ENCODE data around the gene PIWIL4. TPM values are rescaled to one million over a fixed set of nuclear protein-coding genes. Genes with fewer than 3 reads are reported as not detected.

PIWIL4 gene
- total RNA-seq, 1 experiment from 2014 or later = not detected

DNA sequence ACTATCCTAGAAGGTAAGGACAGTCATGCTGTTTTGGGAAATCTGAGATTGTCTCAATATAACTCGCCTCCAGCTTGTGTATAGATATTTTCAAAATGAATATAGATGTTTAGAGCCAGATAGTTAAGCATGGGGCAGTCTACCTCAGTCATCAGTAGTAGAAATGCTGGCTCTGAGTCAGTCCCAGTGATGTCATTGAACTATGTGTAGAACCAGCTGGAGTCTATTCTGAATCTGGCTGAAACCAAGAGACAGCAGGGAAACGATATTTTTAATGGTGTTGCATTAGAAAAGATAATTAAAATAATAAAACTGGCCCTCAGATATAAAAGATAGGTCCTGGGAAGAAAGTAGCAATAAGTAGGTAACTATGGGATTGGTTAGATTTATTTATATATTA, 25.9 kb downstream of the PIWIL4 start:
- no peak overlapping the region for H3K9ac ChIP-seq (ENCODE audit: extremely low read depth, insufficient read length, low read length)
- no peak for DNase-seq
- H2BK120ac ChIP-seq (ENCODE audit: low read depth, low read length, poor library complexity, severe bottlenecking) = no peak overlapping the region
- no peak overlapping the region for H2AK5ac ChIP-seq (ENCODE audit: insufficient read length, low read length)
- no peaks in the 10 kb centered on the region for H3K4me1 ChIP-seq (ENCODE audit: insufficient read depth, low read length)
- no peak overlapping the region for H3K4me2 ChIP-seq (ENCODE audit: insufficient read depth, insufficient read length, low read length)
- no peaks in the 10 kb centered on the region for H3K23me2 ChIP-seq (ENCODE audit: insufficient read length, low read depth, low read length, poor library complexity, severe bottlenecking)
- H3K23ac ChIP-seq (ENCODE audit: insufficient read length, low read depth, low read length) = no peak overlapping the region
- H3K79me2 ChIP-seq (ENCODE audit: insufficient read depth, low read length) = no peaks in the 10 kb centered on the region
- no peak overlapping the region for H3K56ac ChIP-seq (ENCODE audit: insufficient read length, low read depth, low read length)
- H4K91ac ChIP-seq (ENCODE audit: insufficient read length, low read depth, low read length) = no peak overlapping the region
- no peaks in the 10 kb centered on the region for H3K27me3 ChIP-seq (ENCODE audit: insufficient read depth, low read length)
- no peaks in the 10 kb centered on the region for H4K20me1 ChIP-seq (ENCODE audit: control insufficient read depth, insufficient read depth, insufficient read length)
- no peaks in the 10 kb centered on the region for H3K79me1 ChIP-seq (ENCODE audit: insufficient read depth, low read depth, low read length, poor library complexity, severe bottlenecking)
- no peak overlapping the region for H3K27ac ChIP-seq (ENCODE audit: insufficient read length, low read depth, low read length)
- TF ChIP-seq, protein P1, sequence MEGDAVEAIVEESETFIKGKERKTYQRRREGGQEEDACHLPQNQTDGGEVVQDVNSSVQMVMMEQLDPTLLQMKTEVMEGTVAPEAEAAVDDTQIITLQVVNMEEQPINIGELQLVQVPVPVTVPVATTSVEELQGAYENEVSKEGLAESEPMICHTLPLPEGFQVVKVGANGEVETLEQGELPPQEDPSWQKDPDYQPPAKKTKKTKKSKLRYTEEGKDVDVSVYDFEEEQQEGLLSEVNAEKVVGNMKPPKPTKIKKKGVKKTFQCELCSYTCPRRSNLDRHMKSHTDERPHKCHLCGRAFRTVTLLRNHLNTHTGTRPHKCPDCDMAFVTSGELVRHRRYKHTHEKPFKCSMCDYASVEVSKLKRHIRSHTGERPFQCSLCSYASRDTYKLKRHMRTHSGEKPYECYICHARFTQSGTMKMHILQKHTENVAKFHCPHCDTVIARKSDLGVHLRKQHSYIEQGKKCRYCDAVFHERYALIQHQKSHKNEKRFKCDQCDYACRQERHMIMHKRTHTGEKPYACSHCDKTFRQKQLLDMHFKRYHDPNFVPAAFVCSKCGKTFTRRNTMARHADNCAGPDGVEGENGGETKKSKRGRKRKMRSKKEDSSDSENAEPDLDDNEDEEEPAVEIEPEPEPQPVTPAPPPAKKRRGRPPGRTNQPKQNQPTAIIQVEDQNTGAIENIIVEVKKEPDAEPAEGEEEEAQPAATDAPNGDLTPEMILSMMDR (conservative IDR thresholded peaks at IDR 0.05) = no peak
- H4K5ac ChIP-seq (ENCODE audit: insufficient read length, low read depth, low read length) = no peak overlapping the region
- no peak overlapping the region for H2AFZ ChIP-seq (ENCODE audit: low read length)
- H3K14ac ChIP-seq (ENCODE audit: insufficient read depth, low read length) = no peak overlapping the region
- H3K36me3 Mint-ChIP-seq (ENCODE audit: insufficient read depth in 1 of 3, low read depth in 3 of 3) = no peaks in the 10 kb centered on the region
- no peaks in the 10 kb centered on the region for H3K9me3 Mint-ChIP-seq
- no peak overlapping the region for H3K4ac ChIP-seq (ENCODE audit: low read depth, low read length)
- H3K27ac Mint-ChIP-seq = no peak overlapping the region
- peaks cover 14% of the 10 kb centered on the region for H3K27me3 Mint-ChIP-seq (ENCODE audit: low read depth)
- WGBS (ENCODE audit: extremely low coverage, insufficient read length, low lambda C conversion rate) = no CpG with 5 or more reads among the region's 2 CpGs
- H4K8ac ChIP-seq (replicated peaks; ENCODE audit: insufficient read length, low read depth, low read length) = no peak overlapping the region
- H2BK15ac ChIP-seq (ENCODE audit: low read depth, low read length) = no peak overlapping the region
- no peak overlapping the region for H3K4me3 Mint-ChIP-seq
- no peak overlapping the region for H2BK12ac ChIP-seq (ENCODE audit: insufficient read length, low read depth, low read length)
- no peak overlapping the region for H2BK5ac ChIP-seq (ENCODE audit: insufficient read length, low read length)
- no peaks in the 10 kb centered on the region for H3K9me3 ChIP-seq (ENCODE audit: control insufficient read depth, low read depth, low read length)
- no peak overlapping the region for H2BK20ac ChIP-seq (ENCODE audit: low read depth, low read length, poor library complexity, severe bottlenecking)
- no peak overlapping the region for H3T11ph ChIP-seq (ENCODE audit: low read length)
- H3K4me1 Mint-ChIP-seq = no peaks in the 10 kb centered on the region
- no peak overlapping the region for H3K18ac ChIP-seq (ENCODE audit: insufficient read length, low read depth, low read length)
